ENCODE results near the gene RPL13A.

GRCh38 chr19:49459388-49459787 is 28.0 kb upstream of the RPL13A start:
- TF ChIP-seq EZH2 (IDR thresholded peaks at IDR 0.05) (no peak), POLR2AphosphoS5 (IDR thresholded peaks at IDR 0.05; ENCODE audit: borderline replicate concordance, low read depth, low read length) (no peak)
